HepG2 (cell line): ENCODE measurements around the gene KIF1C. TPM values are rescaled to one million over a fixed set of nuclear protein-coding genes. Genes with fewer than 3 reads are reported as not detected.

Source experiments
- ATAC-seq: fragments of 200-7000 bp; cut with Tn5 transposase; 3 replicates; pipeline ENCODE4 v1.9.1; 2020; ENCODE audit warnings: mild to moderate bottlenecking, moderate library complexity
- BruUV-seq: library from RNA; stranded (reverse); fragments of 400-500 nt; replicated peaks from 2 replicates; lab custom pipeline; 2021; lab: Mats Ljungman, UMichigan
- CTCF ChIA-PET: fragments of 300-600 bp; formaldehyde crosslinking; extraction: SDS; loops from one replicate; lab custom pipeline; 2021; ENCODE audit warnings: low total read pairs, inconsistent platforms, low intra/inter-chr PET ratio; lab: Yijun Ruan, JAX
- POLR2A ChIA-PET: fragments of 350-600 bp; sonication (Branson Sonifier 250); formaldehyde crosslinking; loops from one replicate; lab custom pipeline; 2020; ENCODE audit warnings: antibody characterized with exemption, inconsistent platforms; lab: Yijun Ruan, JAX
- DNase-seq: peaks from one replicate; pipeline ENCODE4 v3.0.0-alpha.2; 2015; ENCODE audit warnings: low spot score
- FAIRE-seq: peaks from 3 replicates; lab custom pipeline; 2011; peaks lifted over from hg19 to GRCh38; lab: Jason Lieb, UNC
- H2AFZ ChIP-seq: one replicate; pipeline ENCODE4 v1.6.1; 2011; ENCODE audit warnings: low read length, inconsistent platforms
- H3K27ac ChIP-seq: fragments of 300-600 bp; 3 replicates; pipeline ENCODE4 v1.8.0; 2011; ENCODE audit warnings: mixed run types, mild to moderate bottlenecking, mixed read lengths, low read length, inconsistent platforms; ENCODE audit not compliant: insufficient read depth; ENCODE audit errors: extremely low read length
- H3K27me3 ChIP-seq, 2 experiments: fragments of 200-600 bp in 1 of 2; 2 replicates in 1 of 2; 3 replicates in 1 of 2; pipeline versions ENCODE4 v1.6.0 to v1.8.0; 2011; ENCODE audit warnings: low read length in 2 of 2, mild to moderate bottlenecking in 2 of 2, moderate library complexity in 2 of 2, inconsistent platforms in 1 of 2; ENCODE audit not compliant: insufficient read depth in 2 of 2, control insufficient read depth in 1 of 2
- H3K36me3 ChIP-seq, 2 experiments: fragments of 200-600 bp in 1 of 2; replicated peaks in 1 of 2; 2 replicates in 1 of 2; 3 replicates in 1 of 2; pipeline versions ENCODE4 v1.5.1 to v1.8.0; 2011; ENCODE audit warnings: low read length in 2 of 2, inconsistent platforms in 1 of 2; ENCODE audit not compliant: insufficient read depth in 2 of 2, control insufficient read depth in 1 of 2
- H3K4me1 ChIP-seq: 2 replicates; pipeline ENCODE4 v1.5.1; 2012; ENCODE audit warnings: low read length, inconsistent platforms; ENCODE audit not compliant: insufficient read depth
- H3K4me2 ChIP-seq: 2 replicates; pipeline ENCODE4 v1.6.0; 2011; ENCODE audit warnings: low read depth, low read length, inconsistent platforms
- H3K4me3 ChIP-seq, 3 experiments: fragments of 200-600 bp in 1 of 3; sonication (generic), shearing (Covaris generic) in 1 of 3; replicated peaks in 1 of 3; 2 replicates each; pipeline ENCODE4 v1.5.1; 2011 to 2016; ENCODE audit warnings: low read length in 3 of 3, inconsistent platforms in 2 of 3, low read depth in 2 of 3, mild to moderate bottlenecking in 2 of 3, control low read depth in 1 of 3, mixed read lengths in 1 of 3; ENCODE audit not compliant: insufficient read depth in 1 of 3
- H3K79me2 ChIP-seq: one replicate; pipeline ENCODE4 v1.6.1; 2011; ENCODE audit warnings: low read length, inconsistent platforms; ENCODE audit not compliant: insufficient read depth
- H3K9ac ChIP-seq: 2 replicates; pipeline ENCODE4 v1.6.0; 2011; ENCODE audit warnings: mild to moderate bottlenecking, low read depth, low read length, inconsistent platforms; ENCODE audit not compliant: insufficient read depth
- H3K9me3 ChIP-seq: 2 replicates; pipeline ENCODE4 v1.5.1; 2012; ENCODE audit warnings: mild to moderate bottlenecking, low read length
- H4K20me1 ChIP-seq: 2 replicates; pipeline ENCODE4 v1.6.0; 2011; ENCODE audit warnings: inconsistent platforms, mild to moderate bottlenecking, low read length, moderate library complexity; ENCODE audit not compliant: insufficient read depth
- ATF4 ChIP-seq, 2 experiments: fragments of 450-650 bp in 1 of 2; sonication (generic) in 1 of 2; formaldehyde crosslinking; IDR thresholded peaks; 2 replicates each; pipeline versions ENCODE4 v1.5.0 to v1.8.0; 2020 to 2022; ENCODE audit warnings: mild to moderate bottlenecking in 1 of 2, missing genetic modification reagents in 1 of 2
- BORCS8-MEF2B ChIP-seq: sonication (generic); formaldehyde crosslinking; IDR thresholded peaks from 2 replicates; pipeline ENCODE4 v1.8.0; 2022; ENCODE audit warnings: mild to moderate bottlenecking, missing genetic modification reagents
- EED ChIP-seq: sonication (generic); formaldehyde crosslinking; IDR thresholded peaks from 2 replicates; pipeline ENCODE4 v1.5.0; 2020; ENCODE audit warnings: mild to moderate bottlenecking, missing genetic modification reagents
- IRF9 ChIP-seq: sonication (generic); formaldehyde crosslinking; IDR thresholded peaks from 2 replicates; pipeline ENCODE4 v1.8.0; 2022; ENCODE audit warnings: missing genetic modification reagents, mild to moderate bottlenecking, borderline replicate concordance
- MAZ ChIP-seq, 2 experiments: sonication (generic) in 1 of 2; formaldehyde crosslinking in 1 of 2; IDR thresholded peaks; 2 replicates each; pipeline versions ENCODE4 v1.5.0 to v1.6.1; 2012 to 2020; ENCODE audit warnings: low read depth in 2 of 2, mild to moderate bottlenecking in 2 of 2, borderline replicate concordance in 1 of 2, improper control_type of control experiment in 1 of 2, low read length in 1 of 2, missing genetic modification reagents in 1 of 2, moderate library complexity in 1 of 2
- MBD4 ChIP-seq: IDR thresholded peaks from 2 replicates; pipeline ENCODE4 v1.6.1; 2012; ENCODE audit warnings: low read length, inconsistent platforms, borderline replicate concordance
- NR2F1 ChIP-seq, 2 experiments: fragments of 450-650 bp in 1 of 2; formaldehyde crosslinking in 1 of 2; IDR thresholded peaks; 2 replicates each; pipeline versions ENCODE4 v1.5.0 to v1.6.1; 2016 to 2020; ENCODE audit warnings: mild to moderate bottlenecking in 1 of 2, missing compliant biosample characterization in 1 of 2, missing genetic modification reagents in 1 of 2, moderate library complexity in 1 of 2
- PAXIP1 ChIP-seq: sonication (generic); formaldehyde crosslinking; conservative IDR thresholded peaks from 2 replicates; pipeline ENCODE4 v1.4.0; 2020; ENCODE audit warnings: mild to moderate bottlenecking, missing genetic modification reagents, moderate library complexity
- THRA ChIP-seq: sonication (generic); formaldehyde crosslinking; IDR thresholded peaks from 2 replicates; pipeline ENCODE4 v1.4.0; 2020; ENCODE audit warnings: missing genetic modification reagents, borderline replicate concordance
- TOPORS ChIP-seq: sonication (generic); formaldehyde crosslinking; IDR thresholded peaks from 2 replicates; pipeline ENCODE4 v1.8.0; 2023; ENCODE audit warnings: mild to moderate bottlenecking, missing genetic modification reagents
- ZNF713 ChIP-seq: sonication (generic); formaldehyde crosslinking; IDR thresholded peaks from 2 replicates; pipeline ENCODE4 v1.4.0; 2020; ENCODE audit warnings: mild to moderate bottlenecking, missing genetic modification reagents
- ZZZ3 ChIP-seq: sonication (generic); formaldehyde crosslinking; IDR thresholded peaks from 2 replicates; pipeline ENCODE4 v1.4.0; 2020; ENCODE audit warnings: missing genetic modification reagents, mild to moderate bottlenecking, borderline replicate concordance
- WGBS: methylation state at CpG from one replicate; pipeline ENCODE4 v1.1.6; 2017; ENCODE audit warnings: low lambda C conversion rate; 5-methylcytosine and 5-hydroxymethylcytosine counted together
- in situ Hi-C: cut with HindIII; loops from 2 replicates; pipeline ENCODE4 v1.10.0; 2017; ENCODE audit warnings: low pct_unique_long_range_greater_than_20kb; ENCODE audit not compliant: extremely low pct_ligation_motif_present
- intact Hi-C: fragments of 100-400 bp; cut with micrococcal nuclease; formaldehyde crosslinking; loops from one replicate; pipeline ENCODE4 v1.10.0; 2022; ENCODE audit not compliant: unreplicated experiment
- polyA plus RNA-seq, 8 experiments: library from polyadenylated mRNA; depleted of rRNA in 3 of 8; stranded (reverse) in 7 of 8; unstranded in 1 of 8; fragments of >200 nt; fragmentation: Illumina TruSeq in 4 of 8; extraction: Trizol in 4 of 8; gene quantifications; 2 replicates each; pipeline versions ENCODE4 v1.2.1 to v1.2.3, GENCODE V29; 2011 to 2016; ENCODE audit warnings: low read depth in 4 of 8, missing spikeins in 1 of 8, mixed read lengths in 1 of 8; ENCODE audit not compliant: insufficient read depth in 1 of 8
- total RNA-seq, 5 experiments: library from RNA; depleted of rRNA; stranded (reverse); fragments of >200 nt; fragmentation: Illumina TruSeq; extraction: Trizol; gene quantifications; 2 replicates each; pipeline ENCODE4 v1.2.3, GENCODE V29; 2016; ENCODE audit warnings: low read depth in 1 of 5
- TF ChIP-seq, protein P1 (sequence below): sonication (generic); formaldehyde crosslinking; IDR thresholded peaks from 2 replicates; pipeline ENCODE4 v1.4.0; 2020; ENCODE audit warnings: missing genetic modification reagents

The KIF1C gene
- total and polyA plus RNA-seq, 2 of the 13 experiments (the other 11 are each of a cell fraction or from before 2014, with no cell fraction given), result 70.0 to 104 TPM

GRCh38 chr17:5045496-5045895 lies 47.7 kb downstream of the KIF1C start (continued):
- TF ChIP-seq PAXIP1 (CRISPR knock-in tag) (peak; percentile 31), ZNF713 (CRISPR knock-in tag) (no peak), MBD4 (no peak)
- TF ChIP-seq, protein P1, sequence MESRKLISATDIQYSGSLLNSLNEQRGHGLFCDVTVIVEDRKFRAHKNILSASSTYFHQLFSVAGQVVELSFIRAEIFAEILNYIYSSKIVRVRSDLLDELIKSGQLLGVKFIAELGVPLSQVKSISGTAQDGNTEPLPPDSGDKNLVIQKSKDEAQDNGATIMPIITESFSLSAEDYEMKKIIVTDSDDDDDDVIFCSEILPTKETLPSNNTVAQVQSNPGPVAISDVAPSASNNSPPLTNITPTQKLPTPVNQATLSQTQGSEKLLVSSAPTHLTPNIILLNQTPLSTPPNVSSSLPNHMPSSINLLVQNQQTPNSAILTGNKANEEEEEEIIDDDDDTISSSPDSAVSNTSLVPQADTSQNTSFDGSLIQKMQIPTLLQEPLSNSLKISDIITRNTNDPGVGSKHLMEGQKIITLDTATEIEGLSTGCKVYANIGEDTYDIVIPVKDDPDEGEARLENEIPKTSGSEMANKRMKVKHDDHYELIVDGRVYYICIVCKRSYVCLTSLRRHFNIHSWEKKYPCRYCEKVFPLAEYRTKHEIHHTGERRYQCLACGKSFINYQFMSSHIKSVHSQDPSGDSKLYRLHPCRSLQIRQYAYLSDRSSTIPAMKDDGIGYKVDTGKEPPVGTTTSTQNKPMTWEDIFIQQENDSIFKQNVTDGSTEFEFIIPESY, result no peak

DNA sequence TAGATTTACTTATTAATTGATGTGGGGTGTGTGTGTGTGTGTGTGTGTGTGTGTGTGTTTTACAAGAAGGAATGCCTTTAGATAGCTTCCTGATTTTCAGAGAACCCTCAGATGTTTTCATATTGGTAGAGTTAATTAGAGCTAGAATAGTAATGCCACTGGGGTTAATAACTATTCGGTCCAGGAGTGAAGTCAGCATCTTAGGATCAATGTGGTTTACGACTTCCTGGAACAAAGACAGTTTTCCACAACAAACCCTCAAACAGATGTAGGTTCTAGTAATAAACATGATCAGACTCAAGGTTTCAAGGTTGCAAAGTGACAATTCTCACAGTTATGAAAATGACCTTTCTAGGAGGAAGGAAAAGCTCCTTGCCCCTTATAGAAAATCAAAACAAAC lies 49.7 kb downstream of the KIF1C start:
- in situ Hi-C loops (no loop called here), intact Hi-C loops (no loop called here)
- Histone ChIP-seq H2AFZ (no peak overlapping the region), H3K27ac (no peak overlapping the region), H3K4me2 (no peak overlapping the region), H3K27me3 (no peaks in the 10 kb centered on the region; a peak in 1 of 5 replicates), H3K79me2 (no peaks in the 10 kb centered on the region), H3K36me3 (no peaks in the 10 kb centered on the region), H3K9me3 (no peaks in the 10 kb centered on the region), H4K20me1 (no peaks in the 10 kb centered on the region), H3K4me1 (peaks cover 33% of the 10 kb centered on the region), H3K4me3 (no peak overlapping the region), H3K9ac (no peak overlapping the region)
- FAIRE-seq, result no peak
- ChIA-PET CTCF (no interaction called here), POLR2A (no interaction called here)
- 71% methylated on average over 2 of the region's 2 CpGs for WGBS
- DNase-seq, result no peak
- ATAC-seq, result no peak
- no TSS peak for BruUV-seq
- TF ChIP-seq MAZ (IDR thresholded peaks at IDR 0.05; ENCODE audit: borderline replicate concordance, low read depth, low read length), result no peak
- TF ChIP-seq MAZ (CRISPR knock-in tag; IDR thresholded peaks at IDR 0.05; ENCODE audit: low read depth), result no peak
- no peak for TF ChIP-seq IRF9 (CRISPR knock-in tag)
- no peak for TF ChIP-seq TOPORS (CRISPR knock-in tag)
- no peak for TF ChIP-seq THRA (CRISPR knock-in tag)
- TF ChIP-seq ATF4 (CRISPR knock-in tag; IDR thresholded peaks at IDR 0.05), result no peak
- TF ChIP-seq EED (CRISPR knock-in tag), result no peak
- no peak for TF ChIP-seq NR2F1 (CRISPR knock-in tag; IDR thresholded peaks at IDR 0.05)
- TF ChIP-seq ZZZ3, result no peak
- TF ChIP-seq BORCS8-MEF2B (CRISPR knock-in tag), result no peak
